Endothelial cell (in vitro differentiated cells): ENCODE results near the gene LAMTOR3. TPM values are rescaled to one million over a fixed set of nuclear protein-coding genes. Genes with fewer than 3 reads are reported as not detected.

Source experiments
- DNase-seq: peaks from one replicate; pipeline ENCODE4 v3.0.0; 2021; ENCODE audit warnings: low spot score
- H3K27ac Mint-ChIP-seq: one replicate; pipeline ENCODE4 v1.8.0; 2021; ENCODE audit warnings: mixed read lengths, inconsistent platforms; ENCODE audit not compliant: unreplicated experiment
- H3K27me3 Mint-ChIP-seq: one replicate; pipeline ENCODE4 v1.8.0; 2021; ENCODE audit warnings: mild to moderate bottlenecking, moderate library complexity, mixed read lengths, inconsistent platforms; ENCODE audit not compliant: unreplicated experiment
- H3K36me3 Mint-ChIP-seq: one replicate; pipeline ENCODE4 v1.8.0; 2021; ENCODE audit warnings: mild to moderate bottlenecking, low read depth, mixed read lengths, inconsistent platforms; ENCODE audit not compliant: unreplicated experiment
- H3K4me1 Mint-ChIP-seq: one replicate; pipeline ENCODE4 v1.8.0; 2021; ENCODE audit warnings: mild to moderate bottlenecking, mixed read lengths, inconsistent platforms; ENCODE audit not compliant: unreplicated experiment
- H3K4me3 Mint-ChIP-seq: one replicate; pipeline ENCODE4 v1.8.0; 2021; ENCODE audit warnings: mild to moderate bottlenecking, mixed read lengths, inconsistent platforms; ENCODE audit not compliant: unreplicated experiment
- H3K9me3 Mint-ChIP-seq: one replicate; pipeline ENCODE4 v1.8.0; 2021; ENCODE audit warnings: mixed read lengths, inconsistent platforms; ENCODE audit not compliant: unreplicated experiment
- CTCF ChIP-seq: fragments of 200-600 bp; sonication (generic); IDR thresholded peaks from one replicate; pipeline ENCODE4 v1.5.0; 2021; ENCODE audit warnings: antibody characterized with exemption; ENCODE audit not compliant: unreplicated experiment
- total RNA-seq: library from RNA; stranded (reverse); fragmentation: NEBNext Ultra II Directional; extraction: Animal tissue kit (Norgen Biotek cat#: 25700); gene quantifications from one replicate; pipeline ENCODE4 v1.2.1, GENCODE V29; 2021; ENCODE audit not compliant: unreplicated experiment

Gene LAMTOR3
- total RNA-seq, 1 donor from 2014 or later, result 41.8 TPM

- no peak for DNase-seq
- Mint-ChIP-seq H3K36me3 (no peaks in the 10 kb centered on the region), H3K4me3 (no peak overlapping the region), H3K27me3 (no peaks in the 10 kb centered on the region), H3K4me1 (peaks cover 6% of the 10 kb centered on the region), H3K9me3 (no peaks in the 10 kb centered on the region), H3K27ac (no peak overlapping the region)
- no peak for TF ChIP-seq CTCF
Observed at GRCh38 chr4:99860521-99860920, 33.7 kb downstream of the LAMTOR3 start.

GRCh38 chr4:99859618-99860017 is 34.6 kb downstream of the LAMTOR3 start:
- no peak for DNase-seq
- no peaks in the 10 kb centered on the region for H3K9me3 Mint-ChIP-seq
- no peak for TF ChIP-seq CTCF
- no peak overlapping the region for H3K27ac Mint-ChIP-seq
- no peak overlapping the region for H3K4me3 Mint-ChIP-seq
- H3K36me3 Mint-ChIP-seq, result no peaks in the 10 kb centered on the region
- H3K27me3 Mint-ChIP-seq, result no peaks in the 10 kb centered on the region
- H3K4me1 Mint-ChIP-seq, result peaks cover 7% of the 10 kb centered on the region

- TF ChIP-seq CTCF, result no peak
- H3K4me1 Mint-ChIP-seq, result peaks cover 9% of the 10 kb centered on the region
- no peaks in the 10 kb centered on the region for H3K9me3 Mint-ChIP-seq
- no peaks in the 10 kb centered on the region for H3K27me3 Mint-ChIP-seq
- no peak for DNase-seq
- H3K4me3 Mint-ChIP-seq, result no peak overlapping the region
- no peak overlapping the region for H3K27ac Mint-ChIP-seq
- H3K36me3 Mint-ChIP-seq, result no peaks in the 10 kb centered on the region
Observed at GRCh38 chr4:99857307-99857706, 36.9 kb downstream of the LAMTOR3 start.

- no peak overlapping the region for H3K4me3 Mint-ChIP-seq
- H3K27me3 Mint-ChIP-seq, result no peaks in the 10 kb centered on the region
- H3K27ac Mint-ChIP-seq, result no peak overlapping the region
- peaks cover 9% of the 10 kb centered on the region for H3K4me1 Mint-ChIP-seq
- no peaks in the 10 kb centered on the region for H3K36me3 Mint-ChIP-seq
- DNase-seq, result no peak
- TF ChIP-seq CTCF, result no peak
- H3K9me3 Mint-ChIP-seq, result no peaks in the 10 kb centered on the region
Observed at GRCh38 chr4:99856166-99856565, 38.1 kb downstream of the LAMTOR3 start.

GRCh38 chr4:99855678-99856077 is 38.5 kb downstream of the LAMTOR3 start:
- Mint-ChIP-seq H3K4me1 (peaks cover 9% of the 10 kb centered on the region), H3K27ac (no peak overlapping the region), H3K36me3 (no peaks in the 10 kb centered on the region), H3K4me3 (no peak overlapping the region), H3K27me3 (no peaks in the 10 kb centered on the region), H3K9me3 (no peaks in the 10 kb centered on the region)
- TF ChIP-seq CTCF, result no peak
- no peak for DNase-seq
